Measurements from ENCODE around the gene TTC7B.

TTC7B gene

DNA sequence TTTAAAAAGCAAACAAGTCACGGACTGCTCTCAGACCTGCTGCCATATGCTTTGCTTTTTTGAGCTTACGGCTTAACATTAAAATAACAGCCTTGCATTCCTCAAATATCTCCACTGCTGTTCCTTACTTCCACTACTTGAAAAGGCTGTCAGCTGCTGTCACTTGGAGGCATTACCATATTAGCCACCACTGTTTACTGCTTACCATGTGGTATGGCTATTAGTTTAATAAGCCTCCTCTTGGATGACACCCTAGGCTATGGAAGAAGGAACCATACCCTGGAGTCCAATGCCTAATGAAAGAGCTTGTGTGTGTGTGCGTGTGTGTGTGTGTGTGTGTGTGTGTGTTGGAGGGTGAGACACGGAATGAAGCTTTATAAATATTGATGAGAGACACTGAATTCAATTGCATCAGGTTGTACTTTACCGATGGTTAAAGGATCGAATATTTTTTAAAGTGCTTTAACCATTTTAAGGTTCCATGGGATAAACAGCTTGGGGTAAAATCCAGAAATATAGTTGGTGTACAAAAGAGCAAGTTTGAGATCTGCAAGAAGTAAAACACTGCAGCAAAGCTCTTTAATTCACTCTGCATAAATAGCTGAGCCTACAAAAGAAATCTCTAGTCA is 174.5 kb downstream of the TTC7B start:
- H3K4me2 ChIP-seq (ENCODE audit: insufficient read depth, low read length): no peak overlapping the region

DNA sequence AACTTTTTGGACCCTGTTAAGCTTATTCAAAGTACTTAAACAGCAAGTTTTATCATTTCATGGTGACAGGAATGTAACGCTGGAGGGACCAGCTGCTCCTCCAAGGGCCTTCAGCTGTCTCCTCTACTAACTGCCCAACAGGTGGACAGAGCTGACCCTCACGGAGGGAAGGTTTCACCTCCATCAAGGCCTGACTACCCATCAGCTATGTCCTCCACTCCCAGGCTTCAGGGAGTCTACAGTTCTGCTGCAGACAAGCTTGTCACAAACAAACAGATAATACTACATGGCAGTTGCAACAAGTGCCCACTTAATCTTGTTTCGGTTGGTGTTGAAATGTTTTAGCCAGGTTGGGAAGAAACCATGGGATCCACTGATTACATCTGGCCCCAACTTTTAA is 175.1 kb downstream of the TTC7B start:
- H3K4me1 ChIP-seq (ENCODE audit: insufficient read depth, low read length): no peaks in the 10 kb centered on the region
- no peaks in the 10 kb centered on the region for H3K9me3 ChIP-seq (ENCODE audit: insufficient read depth, low read length, severe bottlenecking)
- no peak overlapping the region for H3K4me2 ChIP-seq (ENCODE audit: insufficient read depth, low read length)
- no peaks in the 10 kb centered on the region for H4K20me1 ChIP-seq (ENCODE audit: insufficient read depth, low read length)
- H3K36me3 ChIP-seq (ENCODE audit: insufficient read depth, low read length): no peaks in the 10 kb centered on the region
- no peak overlapping the region for H3K27ac ChIP-seq (ENCODE audit: low read length)
- H3K79me2 ChIP-seq (ENCODE audit: insufficient read depth, low read length): no peaks in the 10 kb centered on the region
- DNase-seq (no peak), ATAC-seq (ENCODE audit: insufficient read depth, low read depth) (no peak)
- no peak overlapping the region for H2AFZ ChIP-seq (ENCODE audit: low read depth, low read length)
- no peaks in the 10 kb centered on the region for H3K27me3 ChIP-seq (ENCODE audit: insufficient read depth, low read length, poor library complexity)
- no peak for TF ChIP-seq EZH2 (IDR thresholded peaks at IDR 0.05; ENCODE audit: borderline replicate concordance, low read depth, low read length, severe bottlenecking)
- TF ChIP-seq, protein P1, sequence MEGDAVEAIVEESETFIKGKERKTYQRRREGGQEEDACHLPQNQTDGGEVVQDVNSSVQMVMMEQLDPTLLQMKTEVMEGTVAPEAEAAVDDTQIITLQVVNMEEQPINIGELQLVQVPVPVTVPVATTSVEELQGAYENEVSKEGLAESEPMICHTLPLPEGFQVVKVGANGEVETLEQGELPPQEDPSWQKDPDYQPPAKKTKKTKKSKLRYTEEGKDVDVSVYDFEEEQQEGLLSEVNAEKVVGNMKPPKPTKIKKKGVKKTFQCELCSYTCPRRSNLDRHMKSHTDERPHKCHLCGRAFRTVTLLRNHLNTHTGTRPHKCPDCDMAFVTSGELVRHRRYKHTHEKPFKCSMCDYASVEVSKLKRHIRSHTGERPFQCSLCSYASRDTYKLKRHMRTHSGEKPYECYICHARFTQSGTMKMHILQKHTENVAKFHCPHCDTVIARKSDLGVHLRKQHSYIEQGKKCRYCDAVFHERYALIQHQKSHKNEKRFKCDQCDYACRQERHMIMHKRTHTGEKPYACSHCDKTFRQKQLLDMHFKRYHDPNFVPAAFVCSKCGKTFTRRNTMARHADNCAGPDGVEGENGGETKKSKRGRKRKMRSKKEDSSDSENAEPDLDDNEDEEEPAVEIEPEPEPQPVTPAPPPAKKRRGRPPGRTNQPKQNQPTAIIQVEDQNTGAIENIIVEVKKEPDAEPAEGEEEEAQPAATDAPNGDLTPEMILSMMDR (IDR thresholded peaks at IDR 0.05; ENCODE audit: borderline replicate concordance, extremely low read depth, low read length, poor library complexity, severe bottlenecking): no peak
- no peak overlapping the region for H3K9ac ChIP-seq (ENCODE audit: low read depth, low read length)
- H3K4me3 ChIP-seq (ENCODE audit: low read depth in 1 of 2, low read length in 2 of 2): no peak overlapping the region

More for the DNA sequence above, 174.5 kb downstream of the TTC7B start:
- no peak for DNase-seq
- H3K79me2 ChIP-seq (ENCODE audit: insufficient read depth, low read length): no peaks in the 10 kb centered on the region
- TF ChIP-seq, protein P1 (IDR thresholded peaks at IDR 0.05; ENCODE audit: borderline replicate concordance, extremely low read depth, low read length, poor library complexity, severe bottlenecking): no peak
- no peak for TF ChIP-seq EZH2 (IDR thresholded peaks at IDR 0.05; ENCODE audit: borderline replicate concordance, low read depth, low read length, severe bottlenecking)
- no peaks in the 10 kb centered on the region for H3K4me1 ChIP-seq (ENCODE audit: insufficient read depth, low read length)
- H2AFZ ChIP-seq (ENCODE audit: low read depth, low read length): no peak overlapping the region
- no peaks in the 10 kb centered on the region for H3K36me3 ChIP-seq (ENCODE audit: insufficient read depth, low read length)
- no peaks in the 10 kb centered on the region for H4K20me1 ChIP-seq (ENCODE audit: insufficient read depth, low read length)
- no peak overlapping the region for H3K27ac ChIP-seq (ENCODE audit: low read length)
- no peaks in the 10 kb centered on the region for H3K27me3 ChIP-seq (ENCODE audit: insufficient read depth, low read length, poor library complexity)
- H3K4me3 ChIP-seq (ENCODE audit: low read depth in 1 of 2, low read length in 2 of 2): no peak overlapping the region
- ATAC-seq (ENCODE audit: insufficient read depth, low read depth): no peak
- H3K9ac ChIP-seq (ENCODE audit: low read depth, low read length): no peak overlapping the region
- no peaks in the 10 kb centered on the region for H3K9me3 ChIP-seq (ENCODE audit: insufficient read depth, low read length, severe bottlenecking)

DNA sequence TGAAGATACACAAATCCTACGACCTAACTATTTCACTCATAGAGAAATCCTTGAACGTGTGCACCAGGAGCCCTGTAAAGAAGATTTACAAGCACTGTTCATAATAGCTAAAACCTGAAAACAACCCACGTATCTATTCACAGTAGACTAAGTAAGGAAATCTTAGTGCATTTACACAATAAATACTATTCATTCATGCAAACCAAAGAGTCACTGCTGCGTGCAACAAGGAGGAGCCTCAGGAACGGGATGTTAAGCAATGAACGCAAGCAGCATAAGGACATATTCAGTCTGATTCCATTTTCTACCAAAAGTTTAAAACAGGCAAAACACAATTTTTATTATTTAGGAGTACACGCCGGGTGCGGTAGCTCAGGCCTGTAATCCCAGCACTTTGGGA is 176.6 kb downstream of the TTC7B start:
- no peak overlapping the region for H2AFZ ChIP-seq (ENCODE audit: low read depth, low read length)
- no peak overlapping the region for H3K4me2 ChIP-seq (ENCODE audit: insufficient read depth, low read length)
- H3K9me3 ChIP-seq (ENCODE audit: insufficient read depth, low read length, severe bottlenecking): no peaks in the 10 kb centered on the region
- no peak overlapping the region for H3K27ac ChIP-seq (ENCODE audit: low read length)
- no peaks in the 10 kb centered on the region for H3K79me2 ChIP-seq (ENCODE audit: insufficient read depth, low read length)
- no peak overlapping the region for H3K4me3 ChIP-seq (ENCODE audit: low read depth in 1 of 2, low read length in 2 of 2)
- no peaks in the 10 kb centered on the region for H3K27me3 ChIP-seq (ENCODE audit: insufficient read depth, low read length, poor library complexity)
- no peaks in the 10 kb centered on the region for H3K36me3 ChIP-seq (ENCODE audit: insufficient read depth, low read length)
- no peak for TF ChIP-seq EZH2 (IDR thresholded peaks at IDR 0.05; ENCODE audit: borderline replicate concordance, low read depth, low read length, severe bottlenecking)
- TF ChIP-seq, protein P1 (IDR thresholded peaks at IDR 0.05; ENCODE audit: borderline replicate concordance, extremely low read depth, low read length, poor library complexity, severe bottlenecking): no peak
- no peaks in the 10 kb centered on the region for H4K20me1 ChIP-seq (ENCODE audit: insufficient read depth, low read length)
- no peaks in the 10 kb centered on the region for H3K4me1 ChIP-seq (ENCODE audit: insufficient read depth, low read length)
- ATAC-seq (ENCODE audit: insufficient read depth, low read depth): no peak
- DNase-seq: no peak
- no peak overlapping the region for H3K9ac ChIP-seq (ENCODE audit: low read depth, low read length)
